ENCODE results near the gene TEX13D.

TEX13D gene

DNA sequence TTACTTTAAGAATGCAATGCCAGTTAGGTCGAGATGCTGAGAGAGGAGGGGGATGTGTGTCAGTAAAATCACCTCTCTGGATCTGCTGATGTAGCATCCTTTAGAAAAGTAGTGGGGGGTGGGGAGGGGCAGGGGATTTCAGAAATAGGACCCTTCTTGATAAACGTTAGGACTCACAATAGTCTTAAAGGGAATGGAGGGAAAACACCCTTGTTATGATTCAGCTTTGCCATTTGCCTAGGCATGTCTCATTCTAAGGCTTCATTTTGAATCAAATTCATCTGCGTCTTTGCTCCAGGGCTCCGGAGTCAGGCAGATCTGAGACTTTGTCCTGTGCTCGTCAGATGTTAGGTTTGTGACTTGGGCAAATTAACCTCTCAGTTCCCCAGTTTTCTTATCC is 14.8 kb downstream of the TEX13D start:
- ATAC-seq (ENCODE audit: low read depth) (no peak), DNase-seq (ENCODE audit: low spot score) (no peak)
- no peaks in the 10 kb centered on the region for H3K4me1 ChIP-seq (ENCODE audit: insufficient read depth, poor library complexity, severe bottlenecking)
- H3K36me3 ChIP-seq (ENCODE audit: low read depth): no peaks in the 10 kb centered on the region
- no peaks in the 10 kb centered on the region for H3K9me3 ChIP-seq (ENCODE audit: severe bottlenecking)
- no peak overlapping the region for H3K27ac ChIP-seq (ENCODE audit: poor library complexity, severe bottlenecking)
- TF ChIP-seq CTCF (IDR thresholded peaks at IDR 0.05; ENCODE audit: poor library complexity, severe bottlenecking): no peak
- H3K27me3 ChIP-seq (ENCODE audit: insufficient read depth, poor library complexity, severe bottlenecking): no peaks in the 10 kb centered on the region
- H3K4me3 ChIP-seq (ENCODE audit: severe bottlenecking): no peak overlapping the region

DNA sequence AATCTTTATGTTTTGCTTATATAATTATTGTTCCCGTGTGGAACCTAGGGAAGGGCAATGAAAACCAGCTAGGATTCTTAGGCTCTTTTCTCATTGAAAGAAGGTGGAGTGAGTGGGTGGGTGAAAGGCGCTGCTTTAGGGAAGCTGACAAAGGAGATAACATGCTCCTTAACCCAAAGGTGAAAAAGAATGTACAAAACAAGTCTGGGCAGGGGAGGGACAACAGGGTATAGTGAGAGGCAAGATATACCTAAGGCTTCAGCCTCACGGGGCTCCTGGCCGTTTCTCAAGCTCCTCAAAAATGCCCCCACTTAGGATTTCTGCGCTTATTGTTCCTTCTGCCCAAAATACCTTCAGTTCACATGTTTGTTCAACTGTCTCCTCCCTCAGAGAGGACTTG is 15.7 kb downstream of the TEX13D start:
- Histone ChIP-seq H3K27ac (ENCODE audit: poor library complexity, severe bottlenecking) (no peak overlapping the region), H3K27me3 (ENCODE audit: insufficient read depth, poor library complexity, severe bottlenecking) (no peaks in the 10 kb centered on the region), H3K4me3 (ENCODE audit: severe bottlenecking) (no peak overlapping the region), H3K9me3 (ENCODE audit: severe bottlenecking) (no peaks in the 10 kb centered on the region), H3K36me3 (ENCODE audit: low read depth) (no peaks in the 10 kb centered on the region), H3K4me1 (ENCODE audit: insufficient read depth, poor library complexity, severe bottlenecking) (no peaks in the 10 kb centered on the region)
- ATAC-seq (ENCODE audit: low read depth) (no peak), DNase-seq (ENCODE audit: low spot score) (no peak)
- TF ChIP-seq CTCF (IDR thresholded peaks at IDR 0.05; ENCODE audit: poor library complexity, severe bottlenecking): no peak

DNA sequence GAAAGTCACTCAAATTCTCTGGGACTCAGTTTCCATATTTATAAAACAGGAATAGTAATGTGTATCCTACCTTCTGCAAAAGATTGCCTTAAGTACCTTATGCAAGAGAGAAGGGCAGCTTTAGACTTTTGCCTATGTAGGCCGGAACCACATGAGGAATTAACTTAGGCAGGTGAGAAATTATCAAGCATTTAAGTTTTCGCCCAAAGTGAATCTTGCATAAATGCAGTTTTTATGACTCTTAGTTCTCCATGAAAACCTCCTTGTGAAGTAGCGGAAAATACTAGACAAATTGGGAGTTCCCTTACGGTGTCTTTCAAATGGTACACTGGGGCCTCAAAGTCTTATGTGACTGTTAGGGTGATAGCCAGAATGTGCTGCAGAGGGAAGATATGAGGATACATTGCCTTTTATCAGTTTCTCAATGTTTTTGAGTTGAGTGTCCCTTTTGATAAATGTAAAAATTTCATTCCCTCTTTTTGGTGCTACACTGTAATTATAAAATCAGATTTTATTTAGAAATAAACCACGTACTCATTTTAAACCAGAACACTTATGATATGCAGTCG is 16.5 kb downstream of the TEX13D start:
- TF ChIP-seq CTCF (IDR thresholded peaks at IDR 0.05; ENCODE audit: poor library complexity, severe bottlenecking): no peak
- ATAC-seq (ENCODE audit: low read depth) (no peak), DNase-seq (ENCODE audit: low spot score) (no peak)
- H3K9me3 ChIP-seq (ENCODE audit: severe bottlenecking): no peaks in the 10 kb centered on the region
- no peaks in the 10 kb centered on the region for H3K27me3 ChIP-seq (ENCODE audit: insufficient read depth, poor library complexity, severe bottlenecking)
- no peaks in the 10 kb centered on the region for H3K4me1 ChIP-seq (ENCODE audit: insufficient read depth, poor library complexity, severe bottlenecking)
- no peak overlapping the region for H3K27ac ChIP-seq (ENCODE audit: poor library complexity, severe bottlenecking)
- H3K36me3 ChIP-seq (ENCODE audit: low read depth): no peaks in the 10 kb centered on the region
- H3K4me3 ChIP-seq (ENCODE audit: severe bottlenecking): no peak overlapping the region

GRCh38 chrX:124354648-124355047 is 22.2 kb downstream of the TEX13D start:
- Histone ChIP-seq H3K4me3 (ENCODE audit: severe bottlenecking) (no peak overlapping the region), H3K4me1 (ENCODE audit: insufficient read depth, poor library complexity, severe bottlenecking) (no peaks in the 10 kb centered on the region), H3K36me3 (ENCODE audit: low read depth) (no peaks in the 10 kb centered on the region), H3K27me3 (ENCODE audit: insufficient read depth, poor library complexity, severe bottlenecking) (no peaks in the 10 kb centered on the region), H3K9me3 (ENCODE audit: severe bottlenecking) (no peaks in the 10 kb centered on the region), H3K27ac (ENCODE audit: poor library complexity, severe bottlenecking) (no peak overlapping the region)
- no peak for DNase-seq (ENCODE audit: low spot score)
- ATAC-seq (ENCODE audit: low read depth): no peak
- TF ChIP-seq CTCF (IDR thresholded peaks at IDR 0.05; ENCODE audit: poor library complexity, severe bottlenecking): no peak

DNA sequence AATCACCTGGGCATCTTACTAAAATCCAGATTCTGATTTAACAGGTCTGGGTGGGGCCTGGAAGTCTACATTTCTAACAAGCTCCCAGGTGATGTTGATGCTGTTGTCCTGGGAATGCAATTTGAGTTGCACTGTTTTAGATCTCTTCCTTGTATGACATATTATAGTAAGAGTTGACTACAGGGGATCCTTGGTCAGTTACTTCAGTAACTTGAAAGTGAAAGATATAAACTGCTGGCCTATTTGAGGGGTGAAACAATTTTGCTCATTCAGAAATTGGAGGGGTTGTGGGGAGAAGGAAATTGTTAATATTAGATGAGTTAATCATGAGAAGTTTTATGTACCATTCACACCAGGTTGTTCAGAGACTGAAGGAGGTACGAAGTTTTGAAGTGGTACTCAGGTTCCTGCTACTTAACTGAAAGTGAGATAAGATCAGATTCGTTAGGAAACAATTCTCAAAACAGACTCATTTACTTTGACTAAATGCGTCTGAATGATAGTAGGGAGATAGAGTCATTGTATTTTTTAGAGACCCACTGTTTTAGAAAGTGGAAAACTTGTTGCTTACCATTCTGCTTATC is 26.4 kb downstream of the TEX13D start:
- TF ChIP-seq CTCF (IDR thresholded peaks at IDR 0.05; ENCODE audit: poor library complexity, severe bottlenecking): no peak
- H3K4me1 ChIP-seq (ENCODE audit: insufficient read depth, poor library complexity, severe bottlenecking): no peaks in the 10 kb centered on the region
- H3K27ac ChIP-seq (ENCODE audit: poor library complexity, severe bottlenecking): no peak overlapping the region
- H3K36me3 ChIP-seq (ENCODE audit: low read depth): no peaks in the 10 kb centered on the region
- ATAC-seq (ENCODE audit: low read depth): no peak
- H3K27me3 ChIP-seq (ENCODE audit: insufficient read depth, poor library complexity, severe bottlenecking): no peaks in the 10 kb centered on the region
- no peak for DNase-seq (ENCODE audit: low spot score)
- H3K9me3 ChIP-seq (ENCODE audit: severe bottlenecking): no peaks in the 10 kb centered on the region
- H3K4me3 ChIP-seq (ENCODE audit: severe bottlenecking): no peak overlapping the region

Measured in RWPE2 (cell line).